Hepatocyte (in vitro differentiated cells): ENCODE results near the gene GOLGA2.

Experiments
- EZH2 ChIP-seq: fragments of 200-600 bp; sonication (generic); IDR thresholded peaks from 2 replicates; pipeline ENCODE4 v1.6.1; 2016; ENCODE audit warnings: antibody characterized with exemption, mild to moderate bottlenecking, borderline replicate concordance
- EZH2phosphoT487 ChIP-seq: fragments of 200-600 bp; sonication (generic); IDR thresholded peaks from one replicate; pipeline ENCODE4 v1.6.1; 2018; ENCODE audit warnings: antibody characterized with exemption, mild to moderate bottlenecking, low read depth, moderate library complexity; ENCODE audit not compliant: unreplicated experiment, severe bottlenecking
- TF ChIP-seq, protein P1 (sequence below): fragments of 200-600 bp; sonication (generic); IDR thresholded peaks from 2 replicates; pipeline ENCODE4 v1.5.1; 2016; ENCODE audit warnings: antibody characterized with exemption, mild to moderate bottlenecking; ENCODE audit not compliant: poor library complexity

DNA sequence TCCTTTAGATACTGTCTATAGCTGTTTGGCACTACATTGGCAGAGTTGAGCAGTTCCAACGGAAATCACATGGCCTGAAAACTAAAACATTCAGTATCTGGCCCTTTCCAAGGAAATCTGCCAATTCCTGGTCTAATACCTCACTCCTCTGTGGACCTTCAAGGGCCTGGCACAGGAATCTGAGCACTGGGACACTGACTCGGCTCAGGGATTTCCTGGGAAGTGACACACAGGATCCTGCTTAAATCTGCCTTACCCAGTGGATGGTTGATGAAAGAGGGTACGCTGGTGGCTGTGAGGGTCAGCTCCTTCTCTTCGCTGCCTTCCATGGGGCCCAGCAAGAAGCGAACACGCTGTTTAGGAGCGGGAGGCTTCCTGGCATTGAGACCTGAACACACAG lies 45.5 kb upstream of the GOLGA2 start:
- TF ChIP-seq EZH2phosphoT487 (no peak), EZH2 (no peak)
- TF ChIP-seq, protein P1, sequence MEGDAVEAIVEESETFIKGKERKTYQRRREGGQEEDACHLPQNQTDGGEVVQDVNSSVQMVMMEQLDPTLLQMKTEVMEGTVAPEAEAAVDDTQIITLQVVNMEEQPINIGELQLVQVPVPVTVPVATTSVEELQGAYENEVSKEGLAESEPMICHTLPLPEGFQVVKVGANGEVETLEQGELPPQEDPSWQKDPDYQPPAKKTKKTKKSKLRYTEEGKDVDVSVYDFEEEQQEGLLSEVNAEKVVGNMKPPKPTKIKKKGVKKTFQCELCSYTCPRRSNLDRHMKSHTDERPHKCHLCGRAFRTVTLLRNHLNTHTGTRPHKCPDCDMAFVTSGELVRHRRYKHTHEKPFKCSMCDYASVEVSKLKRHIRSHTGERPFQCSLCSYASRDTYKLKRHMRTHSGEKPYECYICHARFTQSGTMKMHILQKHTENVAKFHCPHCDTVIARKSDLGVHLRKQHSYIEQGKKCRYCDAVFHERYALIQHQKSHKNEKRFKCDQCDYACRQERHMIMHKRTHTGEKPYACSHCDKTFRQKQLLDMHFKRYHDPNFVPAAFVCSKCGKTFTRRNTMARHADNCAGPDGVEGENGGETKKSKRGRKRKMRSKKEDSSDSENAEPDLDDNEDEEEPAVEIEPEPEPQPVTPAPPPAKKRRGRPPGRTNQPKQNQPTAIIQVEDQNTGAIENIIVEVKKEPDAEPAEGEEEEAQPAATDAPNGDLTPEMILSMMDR, result no peak
